ENCODE measurements around the gene IQCH.

DNA sequence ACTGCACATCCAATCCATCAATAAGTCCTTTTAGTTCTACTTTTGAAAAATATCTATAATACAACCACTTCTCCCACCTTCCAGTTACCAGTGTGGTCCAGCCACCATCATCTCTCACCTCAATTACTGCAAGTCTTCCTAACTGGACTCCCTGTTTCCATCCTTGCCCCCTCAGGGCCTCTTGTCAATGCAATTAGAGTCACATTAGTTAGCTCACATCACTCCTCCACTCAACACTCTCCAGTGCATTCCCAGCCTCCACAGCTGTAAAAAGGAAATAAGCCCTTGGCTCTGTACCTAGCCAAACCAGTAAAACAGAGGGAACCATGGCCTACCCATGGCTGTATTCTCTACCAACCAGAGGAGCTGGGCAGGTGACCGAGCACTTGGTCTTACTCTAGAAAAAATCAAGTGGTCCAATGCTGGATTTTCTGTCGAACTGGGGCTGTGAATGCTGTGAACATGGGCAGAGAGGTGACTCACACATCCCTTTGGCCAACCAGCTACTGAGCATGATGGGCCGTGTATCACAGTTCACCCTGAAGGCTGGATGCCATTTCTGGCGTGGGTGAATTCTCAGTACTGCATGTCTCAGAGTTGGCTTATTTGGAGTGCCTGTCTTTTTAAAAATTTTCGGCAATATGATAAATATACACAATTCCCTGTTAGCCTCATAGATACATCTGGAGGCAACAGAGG, 203.9 kb downstream of the IQCH start:
- TF ChIP-seq ZNF274 (IDR thresholded peaks at IDR 0.05; ENCODE audit: low read depth, low read length), result no peak
- no peak for TF ChIP-seq SUZ12 (IDR thresholded peaks at IDR 0.05; ENCODE audit: extremely low read depth, insufficient read depth, insufficient read length)
- no peak for TF ChIP-seq YY1 (IDR thresholded peaks at IDR 0.05; ENCODE audit: insufficient read depth, insufficient read length)

Measured in NT2/D1 (cell line).